ENCODE results near the gene MRPS6. TPM values are rescaled to one million over a fixed set of nuclear protein-coding genes. Genes with fewer than 3 reads are reported as not detected.

Gene MRPS6
- polyA plus RNA-seq, 1 donor (not counting 4 experiments of a cell fraction or from before 2014, with no cell fraction given) = 41.5 TPM

DNA sequence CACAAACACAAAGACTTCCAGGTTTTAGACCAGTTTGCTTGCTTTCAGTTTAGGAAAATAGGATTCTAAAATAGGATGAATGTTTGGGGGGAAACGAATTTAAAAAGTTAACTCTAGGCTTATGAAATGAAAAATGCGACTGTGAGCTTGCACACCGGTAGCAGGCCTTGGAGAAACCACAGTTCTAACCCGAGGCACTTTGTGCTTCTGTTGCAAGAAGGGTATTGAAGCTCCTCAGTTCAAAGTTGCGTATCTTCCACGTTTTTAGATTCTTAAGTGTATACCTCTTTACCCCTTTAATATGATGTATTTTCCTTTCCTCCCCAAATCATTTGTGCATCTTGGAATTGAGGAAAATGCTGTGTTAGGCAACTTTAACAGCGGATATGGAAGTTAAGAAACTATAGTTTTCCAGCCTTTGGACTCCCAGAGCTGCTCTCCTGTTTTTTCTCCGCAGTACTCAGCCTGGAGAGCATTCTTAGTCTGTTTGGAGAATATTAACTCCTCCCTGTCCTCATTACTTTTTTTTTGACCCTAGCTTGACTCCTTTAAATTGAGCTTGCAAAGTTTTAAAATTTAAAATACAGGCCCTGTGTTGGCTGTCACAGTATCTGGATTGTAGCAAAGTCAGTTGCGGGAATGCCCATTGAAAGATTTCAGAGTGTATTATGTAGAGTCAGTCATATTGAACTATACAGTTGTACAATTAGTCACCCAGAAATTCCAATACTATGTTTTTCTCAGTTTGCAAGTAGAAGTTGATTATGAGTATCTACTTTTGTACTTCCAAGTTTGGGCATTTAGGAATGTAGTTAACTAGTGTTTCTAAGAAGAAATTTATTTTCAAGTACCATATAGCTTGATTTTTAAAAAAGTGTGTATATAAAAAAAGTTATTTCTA is 2.6 kb downstream of the MRPS6 start:
- TF ChIP-seq, protein P1, sequence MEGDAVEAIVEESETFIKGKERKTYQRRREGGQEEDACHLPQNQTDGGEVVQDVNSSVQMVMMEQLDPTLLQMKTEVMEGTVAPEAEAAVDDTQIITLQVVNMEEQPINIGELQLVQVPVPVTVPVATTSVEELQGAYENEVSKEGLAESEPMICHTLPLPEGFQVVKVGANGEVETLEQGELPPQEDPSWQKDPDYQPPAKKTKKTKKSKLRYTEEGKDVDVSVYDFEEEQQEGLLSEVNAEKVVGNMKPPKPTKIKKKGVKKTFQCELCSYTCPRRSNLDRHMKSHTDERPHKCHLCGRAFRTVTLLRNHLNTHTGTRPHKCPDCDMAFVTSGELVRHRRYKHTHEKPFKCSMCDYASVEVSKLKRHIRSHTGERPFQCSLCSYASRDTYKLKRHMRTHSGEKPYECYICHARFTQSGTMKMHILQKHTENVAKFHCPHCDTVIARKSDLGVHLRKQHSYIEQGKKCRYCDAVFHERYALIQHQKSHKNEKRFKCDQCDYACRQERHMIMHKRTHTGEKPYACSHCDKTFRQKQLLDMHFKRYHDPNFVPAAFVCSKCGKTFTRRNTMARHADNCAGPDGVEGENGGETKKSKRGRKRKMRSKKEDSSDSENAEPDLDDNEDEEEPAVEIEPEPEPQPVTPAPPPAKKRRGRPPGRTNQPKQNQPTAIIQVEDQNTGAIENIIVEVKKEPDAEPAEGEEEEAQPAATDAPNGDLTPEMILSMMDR (optimal IDR thresholded peaks at IDR 0.05 in 1 of 3, IDR thresholded peaks at IDR 0.05 in 1 of 3, conservative IDR thresholded peaks at IDR 0.05 in 1 of 3; ENCODE audit: extremely low read depth in 1 of 3, insufficient read depth in 2 of 3, low read length in 3 of 3) = no peak
- no peak for TF ChIP-seq EZH2 (IDR thresholded peaks at IDR 0.05; ENCODE audit: low read length)
- DNase-seq (ENCODE audit: low read depth, low spot score) (no peak), FAIRE-seq (no peak)
- Histone ChIP-seq H3K36me3 (ENCODE audit: control insufficient read depth in 2 of 2, extremely low read depth in 1 of 2, insufficient read depth in 2 of 2, low read length in 2 of 2) (peaks cover 6 to 8% of the 10 kb centered on the region in 2 experiments), H3K4me2 (ENCODE audit: control insufficient read depth, extremely low read depth, insufficient read depth, low read depth, low read length) (peak overlapping the region; percentile 95), H3K4me3 (ENCODE audit: control insufficient read depth in 2 of 3, extremely low read depth in 1 of 3, insufficient read depth in 2 of 3, low read depth in 1 of 3, low read length in 3 of 3) (peak overlapping the region in 1 of 3 experiments; percentile 94), H3K79me2 (ENCODE audit: control insufficient read depth, insufficient read depth, low read length) (peaks cover 41% of the 10 kb centered on the region), H3K9me3 (ENCODE audit: control insufficient read depth, low read depth, low read length) (no peaks in the 10 kb centered on the region), H3K9me1 (ENCODE audit: control insufficient read depth, extremely low read depth, insufficient read depth, low read length) (no peaks in the 10 kb centered on the region), H3K27ac (ENCODE audit: control insufficient read depth, insufficient read depth, low read length) (no peak overlapping the region), H2AFZ (ENCODE audit: control insufficient read depth, low read length) (no peak overlapping the region), H3K9ac (ENCODE audit: control insufficient read depth, extremely low read depth, insufficient read depth, low read length) (no peak overlapping the region), H4K20me1 (ENCODE audit: control insufficient read depth, extremely low read depth, insufficient read depth, low read length) (peaks cover 6% of the 10 kb centered on the region), H3K27me3 (ENCODE audit: control insufficient read depth, extremely low read depth, insufficient read depth, low read length) (no peaks in the 10 kb centered on the region), H3K4me1 (ENCODE audit: control insufficient read depth, extremely low read depth, insufficient read depth, low read length) (peaks cover 31% of the 10 kb centered on the region)
- dilution Hi-C loops (cut with MboI; ENCODE audit: extremely low pct_ligation_motif_present, low sequenced_read_pairs) = no loop called here

DNA sequence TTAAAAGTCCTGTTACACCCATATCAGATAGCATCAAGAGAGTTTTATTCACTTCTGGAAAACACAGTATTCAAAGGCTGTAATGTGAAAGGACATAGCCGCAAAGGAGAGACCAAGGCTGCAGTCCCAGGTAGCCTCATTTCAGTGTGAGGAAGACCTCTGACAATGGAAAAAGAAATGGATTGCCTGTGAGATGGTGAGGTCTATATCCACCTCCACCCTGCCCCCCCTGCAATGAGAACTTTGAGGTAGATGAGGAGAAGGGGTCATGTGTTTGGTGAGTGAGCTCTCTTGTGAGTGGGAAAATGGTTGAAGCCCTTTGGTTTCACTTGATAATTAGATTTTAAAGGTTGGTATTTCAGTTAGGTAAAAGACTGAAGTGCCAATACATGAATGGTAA is 3.5 kb downstream of the MRPS6 start:
- H3K79me2 ChIP-seq (ENCODE audit: control insufficient read depth, insufficient read depth, low read length) = peaks cover 46% of the 10 kb centered on the region

More for the DNA sequence above, 3.5 kb downstream of the MRPS6 start:
- FAIRE-seq (no peak), DNase-seq (ENCODE audit: low read depth, low spot score) (no peak)
- no peak overlapping the region for H3K4me3 ChIP-seq (ENCODE audit: control insufficient read depth in 2 of 3, extremely low read depth in 1 of 3, insufficient read depth in 2 of 3, low read depth in 1 of 3, low read length in 3 of 3)
- no peak overlapping the region for H3K4me2 ChIP-seq (ENCODE audit: control insufficient read depth, extremely low read depth, insufficient read depth, low read depth, low read length)
- TF ChIP-seq EZH2 (IDR thresholded peaks at IDR 0.05; ENCODE audit: low read length) = no peak
- TF ChIP-seq, protein P1 (optimal IDR thresholded peaks at IDR 0.05 in 1 of 3, IDR thresholded peaks at IDR 0.05 in 1 of 3, conservative IDR thresholded peaks at IDR 0.05 in 1 of 3; ENCODE audit: extremely low read depth in 1 of 3, insufficient read depth in 2 of 3, low read length in 3 of 3) = no peak
- peaks cover 31% of the 10 kb centered on the region for H3K4me1 ChIP-seq (ENCODE audit: control insufficient read depth, extremely low read depth, insufficient read depth, low read length)
- no peaks in the 10 kb centered on the region for H3K9me1 ChIP-seq (ENCODE audit: control insufficient read depth, extremely low read depth, insufficient read depth, low read length)
- H4K20me1 ChIP-seq (ENCODE audit: control insufficient read depth, extremely low read depth, insufficient read depth, low read length) = peaks cover 6% of the 10 kb centered on the region
- dilution Hi-C loops (cut with MboI; ENCODE audit: extremely low pct_ligation_motif_present, low sequenced_read_pairs) = no loop called here
- no peak overlapping the region for H3K9ac ChIP-seq (ENCODE audit: control insufficient read depth, extremely low read depth, insufficient read depth, low read length)
- H3K9me3 ChIP-seq (ENCODE audit: control insufficient read depth, low read depth, low read length) = no peaks in the 10 kb centered on the region
- no peak overlapping the region for H3K27ac ChIP-seq (ENCODE audit: control insufficient read depth, insufficient read depth, low read length)
- H3K27me3 ChIP-seq (ENCODE audit: control insufficient read depth, extremely low read depth, insufficient read depth, low read length) = no peaks in the 10 kb centered on the region
- H2AFZ ChIP-seq (ENCODE audit: control insufficient read depth, low read length) = no peak overlapping the region
- peaks cover 6 to 8% of the 10 kb centered on the region in 2 experiments for H3K36me3 ChIP-seq (ENCODE audit: control insufficient read depth in 2 of 2, extremely low read depth in 1 of 2, insufficient read depth in 2 of 2, low read length in 2 of 2)

Data from keratinocyte (primary cell).